H9 (cell line): Measurements from ENCODE around the gene DENND1A. TPM values are rescaled to one million over a fixed set of nuclear protein-coding genes. Genes with fewer than 3 reads are reported as not detected.

ENCODE experiments used
- DNase-seq: peaks from one replicate; pipeline ENCODE4 v3.0.0-alpha.2; 2017
- H2AFZ ChIP-seq: one replicate; pipeline ENCODE4 v1.6.1; 2013; ENCODE audit warnings: mild to moderate bottlenecking, low read length, control low read depth, moderate library complexity
- H2AK5ac ChIP-seq: 2 replicates; pipeline ENCODE4 v1.6.1; 2013; ENCODE audit warnings: low read length, control low read depth, mixed read lengths; ENCODE audit not compliant: insufficient read length
- H2BK120ac ChIP-seq: one replicate; pipeline ENCODE4 v1.6.1; 2013; ENCODE audit warnings: low read depth, mild to moderate bottlenecking, low read length, control low read depth, inconsistent platforms; ENCODE audit not compliant: poor library complexity, severe bottlenecking
- H2BK12ac ChIP-seq: 2 replicates; pipeline ENCODE4 v1.6.1; 2013; ENCODE audit warnings: low read length, control low read depth, mixed read lengths, low read depth; ENCODE audit not compliant: insufficient read length
- H2BK15ac ChIP-seq: 2 replicates; pipeline ENCODE4 v1.6.1; 2013; ENCODE audit warnings: low read depth, low read length, control low read depth
- H2BK20ac ChIP-seq: one replicate; pipeline ENCODE4 v1.6.1; 2013; ENCODE audit warnings: low read depth, mild to moderate bottlenecking, low read length, control low read depth, inconsistent platforms; ENCODE audit not compliant: poor library complexity, severe bottlenecking
- H2BK5ac ChIP-seq: 2 replicates; pipeline ENCODE4 v1.6.1; 2013; ENCODE audit warnings: low read length, control low read depth, mixed read lengths; ENCODE audit not compliant: insufficient read length
- H3K14ac ChIP-seq: 2 replicates; pipeline ENCODE4 v1.6.1; 2013; ENCODE audit warnings: low read length, control low read depth; ENCODE audit not compliant: insufficient read depth
- H3K18ac ChIP-seq: 2 replicates; pipeline ENCODE4 v1.6.1; 2013; ENCODE audit warnings: low read depth, mild to moderate bottlenecking, mixed read lengths, low read length, control low read depth; ENCODE audit not compliant: insufficient read length
- H3K23ac ChIP-seq: 2 replicates; pipeline ENCODE4 v1.6.1; 2013; ENCODE audit warnings: low read length, control low read depth, mixed read lengths, low read depth; ENCODE audit not compliant: insufficient read length
- H3K23me2 ChIP-seq: 2 replicates; pipeline ENCODE4 v1.6.1; 2013; ENCODE audit warnings: low read depth, mild to moderate bottlenecking, mixed read lengths, low read length, control low read depth; ENCODE audit not compliant: insufficient read length, poor library complexity, severe bottlenecking
- H3K27ac ChIP-seq: 2 replicates; pipeline ENCODE4 v1.5.1; 2013; ENCODE audit warnings: low read length, control low read depth, mixed read lengths, low read depth; ENCODE audit not compliant: insufficient read length
- H3K27me3 ChIP-seq: 2 replicates; pipeline ENCODE4 v1.6.1; 2013; ENCODE audit warnings: low read length, control low read depth, inconsistent platforms; ENCODE audit not compliant: insufficient read depth
- H3K4ac ChIP-seq: 2 replicates; pipeline ENCODE4 v1.6.1; 2013; ENCODE audit warnings: low read depth, mild to moderate bottlenecking, control low read depth, inconsistent platforms, low read length, moderate library complexity
- H3K4me1 ChIP-seq: 2 replicates; pipeline ENCODE4 v1.6.1; 2013; ENCODE audit warnings: low read length, control low read depth, inconsistent platforms; ENCODE audit not compliant: insufficient read depth
- H3K4me2 ChIP-seq: 2 replicates; pipeline ENCODE4 v1.6.1; 2013; ENCODE audit warnings: low read length, control low read depth, mixed read lengths; ENCODE audit not compliant: insufficient read length, insufficient read depth
- H3K56ac ChIP-seq: 2 replicates; pipeline ENCODE4 v1.6.1; 2013; ENCODE audit warnings: low read depth, mild to moderate bottlenecking, mixed read lengths, low read length, control low read depth; ENCODE audit not compliant: insufficient read length
- H3K79me1 ChIP-seq: 2 replicates; pipeline ENCODE4 v1.6.1; 2013; ENCODE audit warnings: low read depth, mild to moderate bottlenecking, moderate library complexity, low read length, control low read depth, inconsistent platforms; ENCODE audit not compliant: insufficient read depth, poor library complexity, severe bottlenecking
- H3K79me2 ChIP-seq: 2 replicates; pipeline ENCODE4 v1.6.1; 2013; ENCODE audit warnings: low read length, control low read depth, inconsistent platforms; ENCODE audit not compliant: insufficient read depth
- H3K9ac ChIP-seq: 2 replicates; pipeline ENCODE4 v1.6.1; 2013; ENCODE audit warnings: low read length, control low read depth, mixed read lengths; ENCODE audit not compliant: insufficient read length; ENCODE audit errors: extremely low read depth
- H3K9me3 ChIP-seq: one replicate; pipeline ENCODE4 v1.6.1; 2013; ENCODE audit warnings: low read depth, low read length, inconsistent platforms; ENCODE audit not compliant: control insufficient read depth
- H3T11ph ChIP-seq: one replicate; pipeline ENCODE4 v1.6.1; 2013; ENCODE audit warnings: mild to moderate bottlenecking, low read length, control low read depth, inconsistent platforms
- H4K20me1 ChIP-seq: one replicate; pipeline ENCODE4 v1.6.1; 2013; ENCODE audit not compliant: control insufficient read depth, insufficient read length, insufficient read depth
- H4K5ac ChIP-seq: 2 replicates; pipeline ENCODE4 v1.6.1; 2013; ENCODE audit warnings: low read depth, mild to moderate bottlenecking, mixed read lengths, low read length, control low read depth; ENCODE audit not compliant: insufficient read length
- H4K8ac ChIP-seq: replicated peaks from 2 replicates; pipeline ENCODE4 v1.6.1; 2013; ENCODE audit warnings: low read length, control low read depth, mixed read lengths, low read depth; ENCODE audit not compliant: insufficient read length
- H4K91ac ChIP-seq: 2 replicates; pipeline ENCODE4 v1.6.1; 2013; ENCODE audit warnings: low read depth, mild to moderate bottlenecking, moderate library complexity, mixed read lengths, low read length, control low read depth; ENCODE audit not compliant: insufficient read length
- H3K27ac Mint-ChIP-seq, 3 experiments: 2 replicates in 2 of 3; 3 replicates in 1 of 3; pipeline ENCODE4 v1.8.0; 2020 to 2021; ENCODE audit warnings: mixed read lengths in 3 of 3, mild to moderate bottlenecking in 1 of 3, moderate library complexity in 1 of 3
- H3K27me3 Mint-ChIP-seq: 2 replicates; pipeline ENCODE4 v1.8.0; 2021; ENCODE audit warnings: low read depth, mild to moderate bottlenecking, moderate library complexity, mixed read lengths
- H3K36me3 Mint-ChIP-seq, 3 experiments: 2 replicates in 2 of 3; 3 replicates in 1 of 3; pipeline ENCODE4 v1.8.0; 2020 to 2021; ENCODE audit warnings: low read depth in 3 of 3, mixed read lengths in 3 of 3; ENCODE audit not compliant: insufficient read depth in 1 of 3
- H3K4me1 Mint-ChIP-seq, 2 experiments: 2 replicates each; pipeline ENCODE4 v1.8.0; 2020; ENCODE audit warnings: mixed read lengths in 2 of 2
- H3K4me3 Mint-ChIP-seq, 2 experiments: 2 replicates in 1 of 2; 3 replicates in 1 of 2; pipeline ENCODE4 v1.8.0; 2020 to 2021; ENCODE audit warnings: mild to moderate bottlenecking in 2 of 2, mixed read lengths in 2 of 2, moderate library complexity in 1 of 2
- H3K9me3 Mint-ChIP-seq, 2 experiments: 2 replicates in 1 of 2; 3 replicates in 1 of 2; pipeline ENCODE4 v1.8.0; 2020; ENCODE audit warnings: mild to moderate bottlenecking in 2 of 2, mixed read lengths in 2 of 2, moderate library complexity in 1 of 2
- CTCF ChIP-seq: fragments of 200-600 bp; sonication (generic); conservative IDR thresholded peaks from 3 replicates; pipeline ENCODE4 v1.8.0; 2021; ENCODE audit warnings: antibody characterized with exemption, mild to moderate bottlenecking
- WGBS: extraction: QIAGEN DNeasy Blood & Tissue Kit; methylation state at CpG from one replicate; pipeline ENCODE4 v1.1.7; 2013; ENCODE audit warnings: missing lambda C conversion rate, low lambda C conversion rate, mixed read lengths; ENCODE audit not compliant: insufficient read length; ENCODE audit errors: extremely low coverage; 5-methylcytosine and 5-hydroxymethylcytosine counted together
- total RNA-seq: library from RNA; stranded (reverse); gene quantifications from 2 replicates; pipeline ENCODE4 v1.2.1, GENCODE V29; 2021

Gene DENND1A
- total RNA-seq, 1 experiment from 2014 or later, result 20.4 TPM

- Histone ChIP-seq H3K56ac (no peak overlapping the region), H3K79me1 (no peaks in the 10 kb centered on the region), H2BK5ac (no peak overlapping the region), H3K9me3 (no peaks in the 10 kb centered on the region), H3K4ac (no peak overlapping the region), H2AK5ac (no peak overlapping the region), H4K91ac (no peak overlapping the region), H4K8ac (no peak overlapping the region), H2BK12ac (no peak overlapping the region), H3K23ac (no peak overlapping the region), H3K18ac (no peak overlapping the region), H2BK120ac (no peak overlapping the region), H3K9ac (no peak overlapping the region), H3K14ac (no peak overlapping the region), H2AFZ (no peak overlapping the region), H4K20me1 (no peaks in the 10 kb centered on the region), H3K4me1 (no peaks in the 10 kb centered on the region), H3T11ph (no peak overlapping the region), H3K4me2 (no peak overlapping the region), H3K27ac (no peak overlapping the region), H3K79me2 (no peaks in the 10 kb centered on the region), H2BK20ac (no peak overlapping the region), H3K23me2 (no peaks in the 10 kb centered on the region), H2BK15ac (no peak overlapping the region), H4K5ac (no peak overlapping the region), H3K27me3 (no peaks in the 10 kb centered on the region)
- Mint-ChIP-seq H3K27ac (no peak overlapping the region), H3K4me1 (peaks cover 22 to 35% of the 10 kb centered on the region in 2 experiments), H3K4me3 (no peak overlapping the region), H3K36me3 (no peaks in the 10 kb centered on the region), H3K9me3 (no peaks in the 10 kb centered on the region; a peak in 1 of 5 replicates), H3K27me3 (peaks cover 47% of the 10 kb centered on the region)
- DNase-seq, result no peak
- WGBS, result no CpG with 5 or more reads among the region's 6 CpGs
- TF ChIP-seq CTCF, result no peak
Measured at GRCh38 chr9:123957168-123957721, 27.3 kb upstream of the DENND1A start.
